Esophagus muscularis mucosa (tissue), 3 donors: ENCODE results near the gene GALNTL6.

Experiments
- POLR2A ChIP-seq: fragments of 450-650 bp; IDR thresholded peaks from one replicate; pipeline ENCODE4 v1.6.1; 2017; ENCODE audit warnings: antibody characterized with exemption, moderate library complexity, mild to moderate bottlenecking, low read depth
- POLR2AphosphoS5 ChIP-seq, 2 donors: sonication (generic); formaldehyde crosslinking; IDR thresholded peaks; one replicate each; pipeline ENCODE4 v1.6.1; 2017; ENCODE audit warnings: antibody characterized with exemption in 2 of 2
- TF ChIP-seq, protein P1 (sequence below), 3 experiments: fragments of 200-600 bp in 2 of 3; fragments of 450-650 bp in 1 of 3; sonication (generic) in 2 of 3; IDR thresholded peaks; one replicate each; pipeline ENCODE4 v1.5.1; 2017 to 2019; ENCODE audit warnings: antibody characterized with exemption in 3 of 3, mild to moderate bottlenecking in 2 of 3, moderate library complexity in 1 of 3

- TF ChIP-seq, protein P1, sequence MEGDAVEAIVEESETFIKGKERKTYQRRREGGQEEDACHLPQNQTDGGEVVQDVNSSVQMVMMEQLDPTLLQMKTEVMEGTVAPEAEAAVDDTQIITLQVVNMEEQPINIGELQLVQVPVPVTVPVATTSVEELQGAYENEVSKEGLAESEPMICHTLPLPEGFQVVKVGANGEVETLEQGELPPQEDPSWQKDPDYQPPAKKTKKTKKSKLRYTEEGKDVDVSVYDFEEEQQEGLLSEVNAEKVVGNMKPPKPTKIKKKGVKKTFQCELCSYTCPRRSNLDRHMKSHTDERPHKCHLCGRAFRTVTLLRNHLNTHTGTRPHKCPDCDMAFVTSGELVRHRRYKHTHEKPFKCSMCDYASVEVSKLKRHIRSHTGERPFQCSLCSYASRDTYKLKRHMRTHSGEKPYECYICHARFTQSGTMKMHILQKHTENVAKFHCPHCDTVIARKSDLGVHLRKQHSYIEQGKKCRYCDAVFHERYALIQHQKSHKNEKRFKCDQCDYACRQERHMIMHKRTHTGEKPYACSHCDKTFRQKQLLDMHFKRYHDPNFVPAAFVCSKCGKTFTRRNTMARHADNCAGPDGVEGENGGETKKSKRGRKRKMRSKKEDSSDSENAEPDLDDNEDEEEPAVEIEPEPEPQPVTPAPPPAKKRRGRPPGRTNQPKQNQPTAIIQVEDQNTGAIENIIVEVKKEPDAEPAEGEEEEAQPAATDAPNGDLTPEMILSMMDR (IDR thresholded peaks at IDR 0.05): no peak
- no peak for TF ChIP-seq POLR2A
- TF ChIP-seq POLR2AphosphoS5 (IDR thresholded peaks at IDR 0.05): no peak
These were observed 1061.7 kb downstream of the GALNTL6 start for GRCh38 chr4:172874944-172875343.
